ENCODE results near the gene PALM.
"Not testable (repeated sequence)": the region's sequence is repeated elsewhere in the genome, so short reads cannot be mapped to it uniquely, and the experiment has no call there.

The PALM gene

DNA sequence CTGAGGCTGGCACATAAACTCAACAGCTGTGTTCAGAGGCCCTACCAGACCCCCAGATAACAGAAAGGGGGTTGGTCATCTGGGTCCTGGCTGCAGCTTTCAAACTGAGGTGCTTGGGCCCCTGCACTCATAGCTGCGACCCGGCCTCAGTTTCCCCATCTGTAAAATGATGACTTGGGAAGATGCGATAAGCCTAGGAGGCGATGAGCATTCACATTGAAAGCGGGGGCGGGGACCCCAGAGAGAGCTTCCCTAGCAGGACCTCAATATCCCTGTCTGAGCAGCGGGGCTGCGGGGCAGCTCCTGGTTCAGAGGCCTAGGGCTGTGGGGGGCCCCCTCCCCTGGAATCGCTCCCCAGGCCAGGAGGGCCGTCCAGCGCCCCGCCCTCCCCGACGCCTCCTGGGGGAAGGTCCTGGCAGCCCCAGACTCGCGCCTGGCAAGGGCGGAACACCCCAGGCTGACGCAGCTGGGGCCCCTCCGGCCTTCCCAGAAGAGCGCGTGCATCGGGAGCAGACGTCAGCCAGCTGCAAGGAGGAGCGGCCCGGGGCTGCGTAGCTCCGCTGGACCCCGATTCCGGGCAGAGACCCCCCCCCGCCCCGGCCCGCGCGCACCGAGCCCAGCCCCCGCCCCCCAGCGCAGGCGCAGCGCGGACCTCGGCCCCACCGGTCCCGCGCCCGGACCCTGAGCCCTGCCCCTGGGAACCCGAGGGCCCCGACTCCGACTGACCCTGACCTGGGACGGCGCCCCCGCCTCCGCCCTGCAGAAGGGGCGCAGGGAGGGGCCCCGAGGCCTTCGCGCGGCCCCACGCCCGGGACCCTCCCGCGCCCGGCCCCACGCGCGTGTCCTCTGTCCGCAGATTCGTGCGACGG lies 29.1 kb upstream of the PALM start:
- DNase-seq, result peak; percentile 68

DNA sequence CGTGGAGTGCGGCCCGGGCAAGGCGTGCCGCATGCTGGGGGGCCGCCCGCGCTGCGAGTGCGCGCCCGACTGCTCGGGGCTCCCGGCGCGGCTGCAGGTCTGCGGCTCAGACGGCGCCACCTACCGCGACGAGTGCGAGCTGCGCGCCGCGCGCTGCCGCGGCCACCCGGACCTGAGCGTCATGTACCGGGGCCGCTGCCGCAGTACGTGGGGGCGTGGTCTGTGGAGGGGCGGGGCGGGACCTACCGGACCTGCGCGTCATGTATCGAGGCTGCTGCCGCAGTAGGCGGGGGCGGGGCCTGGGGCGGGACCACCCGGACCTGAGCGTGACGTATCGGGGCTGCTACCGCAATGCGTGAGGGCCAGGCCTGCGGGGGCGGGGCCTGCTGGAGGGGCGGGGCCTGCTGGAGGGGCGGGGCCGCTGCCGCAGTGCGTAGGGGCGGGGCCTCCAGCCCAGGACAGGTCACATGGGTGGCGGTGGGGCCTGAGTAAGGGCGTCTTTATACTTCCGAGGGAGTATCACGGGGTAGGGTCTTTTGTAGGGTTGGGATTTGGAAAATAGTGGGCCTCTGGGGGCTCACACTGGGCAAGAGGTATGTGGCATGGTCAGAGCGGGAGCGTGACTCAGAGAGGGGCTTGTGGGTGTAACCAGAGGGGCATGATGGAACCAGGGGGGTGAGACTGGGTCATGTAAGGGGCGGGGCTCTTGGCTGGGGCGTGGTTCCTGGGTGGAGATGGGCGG lies 28.3 kb upstream of the PALM start:
- peak; percentile 100 for DNase-seq

DNA sequence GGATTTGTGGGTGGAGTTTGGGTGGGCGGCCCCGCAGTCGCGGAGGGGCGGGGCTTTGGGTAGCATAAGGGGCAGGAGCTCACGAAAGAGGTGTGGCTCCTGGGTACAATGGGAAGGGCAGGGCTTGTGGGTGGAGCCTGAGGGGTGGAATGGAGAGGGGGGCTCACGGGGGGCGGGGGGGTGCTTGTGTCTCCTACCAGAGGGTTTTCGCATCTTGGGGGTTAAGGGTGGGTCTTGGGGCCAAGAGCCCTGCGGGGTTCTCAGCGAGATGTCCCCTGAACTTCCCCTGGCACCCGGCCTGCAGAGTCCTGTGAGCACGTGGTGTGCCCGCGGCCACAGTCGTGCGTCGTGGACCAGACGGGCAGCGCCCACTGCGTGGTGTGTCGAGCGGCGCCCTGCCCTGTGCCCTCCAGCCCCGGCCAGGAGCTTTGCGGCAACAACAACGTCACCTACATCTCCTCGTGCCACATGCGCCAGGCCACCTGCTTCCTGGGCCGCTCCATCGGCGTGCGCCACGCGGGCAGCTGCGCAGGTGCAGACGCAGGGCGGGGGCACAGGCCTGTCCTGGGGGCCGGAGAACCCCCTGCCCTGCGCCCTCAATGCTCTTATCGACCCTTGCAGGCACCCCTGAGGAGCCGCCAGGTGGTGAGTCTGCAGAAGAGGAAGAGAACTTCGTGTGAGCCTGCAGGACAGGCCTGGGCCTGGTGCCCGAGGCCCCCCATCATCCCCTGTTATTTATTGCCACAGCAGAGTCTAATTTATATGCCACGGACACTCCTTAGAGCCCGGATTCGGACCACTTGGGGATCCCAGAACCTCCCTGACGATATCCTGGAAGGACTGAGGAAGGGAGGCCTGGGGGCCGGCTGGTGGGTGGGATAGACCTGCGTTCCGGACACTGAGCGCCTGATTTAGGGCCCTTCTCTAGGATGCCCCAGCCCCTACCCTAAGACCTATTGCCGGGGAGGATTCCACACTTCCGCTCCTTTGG lies 27.4 kb upstream of the PALM start:
- peak; percentile 94 for DNase-seq

DNA sequence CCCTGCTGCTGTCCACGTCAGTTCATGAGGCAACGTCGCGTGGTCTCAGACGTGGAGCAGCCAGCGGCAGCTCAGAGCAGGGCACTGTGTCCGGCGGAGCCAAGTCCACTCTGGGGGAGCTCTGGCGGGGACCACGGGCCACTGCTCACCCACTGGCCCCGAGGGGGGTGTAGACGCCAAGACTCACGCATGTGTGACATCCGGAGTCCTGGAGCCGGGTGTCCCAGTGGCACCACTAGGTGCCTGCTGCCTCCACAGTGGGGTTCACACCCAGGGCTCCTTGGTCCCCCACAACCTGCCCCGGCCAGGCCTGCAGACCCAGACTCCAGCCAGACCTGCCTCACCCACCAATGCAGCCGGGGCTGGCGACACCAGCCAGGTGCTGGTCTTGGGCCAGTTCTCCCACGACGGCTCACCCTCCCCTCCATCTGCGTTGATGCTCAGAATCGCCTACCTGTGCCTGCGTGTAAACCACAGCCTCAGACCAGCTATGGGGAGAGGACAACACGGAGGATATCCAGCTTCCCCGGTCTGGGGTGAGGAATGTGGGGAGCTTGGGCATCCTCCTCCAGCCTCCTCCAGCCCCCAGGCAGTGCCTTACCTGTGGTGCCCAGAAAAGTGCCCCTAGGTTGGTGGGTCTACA lies 25.9 kb upstream of the PALM start:
- DNase-seq, result no peak

DNA sequence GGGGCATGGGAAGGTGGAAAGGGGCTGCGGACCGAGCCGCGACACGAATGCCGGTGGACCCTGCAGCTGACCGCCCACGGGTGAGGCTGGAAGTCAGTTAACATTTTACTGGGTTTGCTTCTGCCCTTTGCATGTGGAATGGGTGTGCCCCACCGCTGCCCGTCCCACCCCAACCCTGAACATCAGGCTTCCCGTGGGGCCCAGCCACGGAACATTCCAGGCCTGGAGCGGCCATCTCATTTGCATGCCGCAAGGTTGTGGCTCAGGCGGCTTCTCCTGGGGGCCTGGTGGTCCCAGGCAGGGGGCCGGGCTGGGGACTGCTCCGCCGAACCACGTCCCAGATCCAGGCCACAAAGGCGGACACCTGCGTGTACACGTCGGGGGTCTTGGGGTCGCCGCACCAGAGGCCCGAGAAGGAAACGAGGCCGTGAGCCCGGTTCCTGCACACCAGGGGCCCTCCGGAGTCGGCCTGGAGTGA lies 23.2 kb upstream of the PALM start:
- no peak for DNase-seq

DNA sequence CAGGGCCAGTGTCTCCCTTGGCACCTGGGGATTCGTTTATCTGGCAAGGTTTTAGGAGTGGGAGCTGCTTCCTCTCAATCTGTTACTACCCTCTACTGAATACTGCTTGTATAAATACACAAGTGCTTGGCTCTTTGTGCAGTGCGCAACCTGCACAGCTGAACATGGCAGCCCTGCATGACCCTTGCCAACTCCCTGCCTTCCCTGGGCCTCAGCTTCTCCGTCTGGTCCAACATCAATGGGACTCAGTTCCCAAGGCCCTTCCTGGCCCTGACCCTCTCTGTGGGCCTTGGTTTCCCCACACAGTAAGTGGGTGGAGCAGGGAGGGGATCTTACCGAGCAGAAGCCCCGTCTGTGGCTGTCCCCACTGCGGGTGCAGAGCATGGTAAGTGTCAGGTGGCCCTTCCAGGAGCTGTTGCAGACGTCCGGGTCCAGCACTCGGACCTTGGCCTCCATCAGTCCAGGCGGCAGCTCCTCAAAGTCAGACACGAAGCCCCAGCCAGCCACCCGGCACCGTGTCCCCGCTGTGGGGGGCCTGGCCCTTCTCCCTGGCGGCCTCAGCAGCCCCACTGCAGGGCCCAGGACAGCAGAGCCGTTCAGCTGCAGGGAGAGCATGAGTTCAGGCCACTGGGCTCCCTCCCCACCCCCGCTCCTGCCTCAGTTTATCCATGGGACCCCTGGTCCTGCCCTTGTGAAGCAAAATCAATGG lies 22.0 kb upstream of the PALM start:
- DNase-seq, result no peak

DNA sequence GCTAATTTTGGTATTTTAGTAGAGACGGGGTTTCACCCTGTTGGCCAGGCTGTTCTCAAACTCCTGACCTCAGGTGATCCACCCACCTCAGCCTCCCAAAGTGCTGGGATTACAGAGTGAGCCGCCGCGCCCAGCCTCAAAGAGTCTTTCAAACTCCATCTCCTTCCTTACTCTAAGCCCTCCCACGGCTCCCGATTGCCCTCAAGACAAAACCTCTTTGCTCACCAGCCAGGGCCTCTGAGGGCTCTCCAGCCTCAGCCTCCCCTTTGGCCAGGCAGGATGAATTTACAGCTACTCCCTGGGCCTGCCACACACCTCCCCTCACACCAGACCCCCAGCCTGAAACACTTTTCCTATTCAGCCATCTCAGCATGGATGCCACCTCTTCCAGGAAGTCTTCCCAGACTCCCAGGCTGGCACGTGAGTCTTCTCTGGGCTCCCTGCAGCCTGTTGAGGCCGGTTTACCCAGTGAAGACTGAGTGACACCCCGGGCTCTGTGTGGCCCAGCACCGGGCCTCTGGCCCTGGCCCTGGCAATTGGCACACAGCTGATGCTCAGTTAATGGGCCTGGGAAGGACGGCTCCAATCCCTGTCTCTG lies 21.1 kb upstream of the PALM start:
- DNase-seq, result no peak

DNA sequence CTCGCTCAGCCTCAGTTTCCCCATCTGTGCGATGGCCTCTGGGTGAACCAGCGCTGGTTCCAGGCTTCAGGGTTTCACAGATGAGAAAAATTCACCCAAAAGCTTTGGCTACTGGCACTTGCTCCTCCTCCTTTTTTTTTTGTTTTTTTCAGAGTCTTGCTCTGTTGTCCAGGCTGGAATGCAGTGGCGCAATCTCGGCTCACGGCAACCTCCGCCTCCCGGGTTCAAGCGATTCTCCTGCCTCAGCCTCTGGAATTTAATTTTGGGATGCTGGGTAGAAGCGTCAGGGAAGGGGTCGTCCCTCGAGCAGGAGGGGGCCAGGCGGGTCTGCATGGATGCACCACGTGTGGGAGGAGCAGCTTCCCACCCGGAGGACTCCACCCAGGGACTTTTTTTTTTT lies 20.5 kb upstream of the PALM start:
- no peak for DNase-seq

DNA sequence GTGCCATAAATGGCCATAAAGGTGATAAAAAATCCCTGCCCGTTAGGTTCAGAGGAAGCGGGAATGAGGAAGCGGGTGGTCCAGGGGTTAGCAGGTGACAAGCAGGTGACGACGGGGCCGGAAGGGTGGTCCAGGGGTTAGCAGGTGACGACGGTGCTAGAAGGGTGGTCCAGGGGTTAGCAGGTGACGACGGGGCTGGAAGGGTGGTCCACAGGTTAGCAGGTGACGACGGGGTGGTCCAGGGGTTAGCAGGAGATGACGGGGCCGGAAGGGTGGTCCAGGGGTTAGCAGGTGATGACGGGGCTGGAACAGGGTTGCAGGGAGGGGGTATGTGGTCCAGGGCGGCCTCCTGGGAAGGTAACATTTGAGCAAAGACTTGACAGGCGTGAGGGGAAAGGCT lies 19.7 kb upstream of the PALM start:
- no peak for DNase-seq

DNA sequence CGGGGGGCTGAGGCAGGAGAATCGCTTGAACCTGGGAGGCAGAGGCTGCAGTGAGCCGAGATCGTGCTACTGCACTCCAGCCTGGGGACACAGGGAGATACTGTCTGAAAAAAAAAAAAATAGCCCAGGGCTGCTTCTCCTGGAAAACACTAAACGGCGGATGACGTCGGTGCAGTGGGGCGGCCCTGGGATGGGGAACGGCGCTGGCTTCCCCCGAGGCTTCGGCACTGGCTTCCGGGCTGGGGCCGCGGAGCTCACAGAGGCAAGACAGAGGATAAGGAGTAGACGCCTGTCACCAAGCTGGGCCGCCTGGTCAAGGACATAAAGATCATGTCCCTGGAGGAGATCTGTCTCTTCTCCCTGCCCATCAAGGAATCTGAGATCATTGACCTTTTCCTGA lies 18.5 kb upstream of the PALM start:
- no peak for DNase-seq

DNA sequence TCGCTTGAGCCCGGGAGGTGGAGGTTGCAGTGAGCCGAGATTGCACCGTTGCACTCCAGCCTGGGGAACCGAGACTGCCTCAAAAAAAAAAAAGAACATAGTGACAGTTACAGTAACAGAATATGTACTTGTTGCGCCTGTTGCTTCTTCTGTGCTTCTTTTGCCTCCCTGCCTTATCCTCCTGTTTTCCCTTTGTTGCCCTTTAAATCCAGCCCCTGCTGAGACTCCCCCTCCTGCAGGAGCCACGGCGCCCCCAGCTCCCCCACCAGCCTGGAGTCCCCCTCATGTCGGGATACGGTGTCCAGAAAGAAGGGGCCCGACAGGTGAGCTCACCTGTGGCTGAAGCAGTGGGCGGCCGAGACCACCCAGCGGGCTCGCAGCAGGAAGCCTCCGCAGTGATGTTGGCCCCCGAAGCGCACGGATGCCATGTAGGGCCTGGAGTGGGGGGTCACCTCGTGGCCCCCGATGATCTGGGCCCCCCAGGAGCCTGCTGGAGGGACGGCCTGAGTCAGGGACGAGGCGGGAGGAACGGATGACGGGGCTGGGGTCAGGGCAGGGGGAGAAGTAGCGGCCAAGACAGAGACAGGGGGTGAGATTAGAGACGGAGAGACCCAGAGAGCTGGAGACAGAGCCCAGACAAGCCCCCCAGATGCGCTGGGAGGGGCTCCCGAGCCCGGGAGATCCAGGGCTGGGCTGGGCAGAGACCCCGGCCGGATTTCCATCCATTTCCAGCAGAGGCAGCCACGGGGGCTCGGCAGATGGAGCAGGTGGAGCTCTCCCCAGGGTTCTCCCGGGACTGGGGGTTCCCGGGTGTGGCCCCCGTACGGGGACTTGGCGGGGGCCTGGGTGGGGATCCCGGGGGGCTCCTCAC lies 14.0 kb upstream of the PALM start:
- DNase-seq, result no peak

DNA sequence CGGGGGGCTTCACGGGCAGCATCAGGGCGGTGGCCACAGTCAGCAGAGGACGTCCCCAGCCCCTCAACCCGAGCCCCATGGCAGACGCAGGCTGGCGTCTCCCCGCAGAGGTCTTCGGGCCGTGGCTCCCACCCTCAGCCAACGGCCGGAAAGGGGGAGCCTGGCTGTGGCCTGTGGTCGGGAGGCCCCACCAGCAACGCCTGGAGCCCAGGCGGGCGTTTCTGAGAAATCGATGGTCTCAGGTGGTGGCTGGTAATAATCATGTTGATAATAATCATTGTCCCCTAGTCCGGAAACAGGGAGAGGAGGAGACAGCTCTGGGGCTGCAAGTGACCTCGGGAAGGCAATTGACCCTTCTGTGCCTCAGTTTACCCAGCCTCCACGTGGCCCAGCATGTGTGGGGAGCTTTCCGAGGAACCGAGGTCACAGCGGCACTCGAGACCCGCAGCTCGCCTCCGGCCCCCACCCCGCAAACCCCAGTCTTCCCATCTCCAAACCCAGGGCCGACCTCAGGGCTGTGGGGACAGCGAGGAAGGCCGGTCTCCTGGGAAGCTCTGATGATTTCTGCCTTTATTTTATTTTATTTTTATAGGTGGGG lies 13.3 kb upstream of the PALM start, which contains the start of gene PRSS57:
Gene PRSS57, minus strand, starts transcription at position 101 of the 598 bp plus-strand sequence. Its CDS starts 22 bp downstream, at position 79.
- DNase-seq, result no peak

DNA sequence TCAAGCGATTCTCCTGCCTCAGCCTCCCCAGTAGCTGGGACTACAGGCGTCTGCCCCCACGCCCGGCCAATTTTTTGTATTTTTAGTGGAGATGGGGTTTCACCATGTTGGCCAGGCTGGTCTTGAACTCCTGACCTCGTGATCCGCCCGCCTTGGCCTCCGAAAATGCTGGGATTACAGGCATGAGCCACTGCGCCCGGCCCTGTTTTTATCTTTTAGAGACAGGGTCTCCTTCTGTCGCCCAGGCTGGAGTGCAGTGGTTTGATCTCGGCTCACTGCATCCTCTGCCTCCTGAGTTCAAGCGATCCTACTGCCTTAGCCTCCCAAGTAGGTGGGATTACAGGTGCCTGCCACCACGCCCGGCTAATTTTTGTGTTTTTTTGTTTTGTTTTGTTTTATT lies 10.2 kb upstream of the PALM start:
- DNase-seq, result not testable (repeated sequence)

DNA sequence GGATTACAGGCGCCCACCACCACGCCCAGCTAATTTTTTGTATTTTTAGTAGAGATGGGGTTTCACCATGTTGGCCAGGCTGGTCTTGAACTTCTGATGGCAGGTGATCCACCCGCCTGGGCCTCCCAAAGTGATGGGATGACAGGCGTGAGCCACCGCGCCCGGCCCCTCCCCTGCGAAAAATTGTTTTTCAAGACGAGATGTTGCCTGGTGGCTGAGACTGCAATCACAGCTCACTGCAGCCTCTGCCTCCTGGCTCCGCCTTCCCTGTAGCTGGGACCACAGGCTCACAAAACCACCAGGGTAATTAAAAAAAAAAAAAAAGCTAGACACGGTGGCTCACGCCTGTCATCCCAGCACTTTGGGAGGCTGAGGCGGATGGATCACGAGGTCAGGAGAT lies 8.8 kb upstream of the PALM start:
- DNase-seq, result not testable (repeated sequence)

DNA sequence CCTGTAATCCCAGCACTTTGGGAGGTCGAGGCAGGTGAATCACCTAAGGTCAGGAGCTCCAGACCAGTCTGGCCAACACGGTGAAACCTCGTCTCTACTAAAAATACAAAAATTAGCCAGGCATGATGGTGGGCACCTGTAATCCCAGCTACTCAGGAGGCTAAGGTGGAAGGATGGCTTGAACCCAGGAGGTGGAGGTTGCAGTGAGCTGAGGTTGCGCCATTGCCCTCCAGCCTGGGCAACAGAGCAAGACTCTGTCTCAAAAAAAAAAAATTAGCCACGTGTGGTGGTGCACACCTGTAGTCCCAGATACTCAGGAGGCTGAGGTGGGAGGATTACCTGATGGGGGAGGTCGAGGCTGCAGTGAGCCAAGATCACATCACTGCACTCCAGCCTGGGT lies 5.9 kb upstream of the PALM start:
- not testable (repeated sequence) for DNase-seq

DNA sequence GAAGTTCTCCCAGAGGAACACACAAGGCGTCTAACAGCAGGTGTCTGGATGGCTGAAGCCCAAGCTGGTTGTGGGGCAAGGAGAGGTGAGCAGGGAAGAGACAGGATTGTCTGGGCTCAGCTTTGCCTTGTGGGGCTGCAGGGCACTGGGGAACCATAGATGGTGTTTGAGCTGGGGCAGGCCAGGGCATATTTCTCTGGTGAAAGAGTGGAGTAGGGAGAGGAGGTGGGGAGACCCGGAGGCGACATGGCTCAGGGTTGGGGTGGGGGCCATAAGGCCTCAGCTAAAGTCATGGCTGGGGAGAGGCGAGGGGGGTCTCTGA lies 5.4 kb upstream of the PALM start:
- DNase-seq, result no peak

DNA sequence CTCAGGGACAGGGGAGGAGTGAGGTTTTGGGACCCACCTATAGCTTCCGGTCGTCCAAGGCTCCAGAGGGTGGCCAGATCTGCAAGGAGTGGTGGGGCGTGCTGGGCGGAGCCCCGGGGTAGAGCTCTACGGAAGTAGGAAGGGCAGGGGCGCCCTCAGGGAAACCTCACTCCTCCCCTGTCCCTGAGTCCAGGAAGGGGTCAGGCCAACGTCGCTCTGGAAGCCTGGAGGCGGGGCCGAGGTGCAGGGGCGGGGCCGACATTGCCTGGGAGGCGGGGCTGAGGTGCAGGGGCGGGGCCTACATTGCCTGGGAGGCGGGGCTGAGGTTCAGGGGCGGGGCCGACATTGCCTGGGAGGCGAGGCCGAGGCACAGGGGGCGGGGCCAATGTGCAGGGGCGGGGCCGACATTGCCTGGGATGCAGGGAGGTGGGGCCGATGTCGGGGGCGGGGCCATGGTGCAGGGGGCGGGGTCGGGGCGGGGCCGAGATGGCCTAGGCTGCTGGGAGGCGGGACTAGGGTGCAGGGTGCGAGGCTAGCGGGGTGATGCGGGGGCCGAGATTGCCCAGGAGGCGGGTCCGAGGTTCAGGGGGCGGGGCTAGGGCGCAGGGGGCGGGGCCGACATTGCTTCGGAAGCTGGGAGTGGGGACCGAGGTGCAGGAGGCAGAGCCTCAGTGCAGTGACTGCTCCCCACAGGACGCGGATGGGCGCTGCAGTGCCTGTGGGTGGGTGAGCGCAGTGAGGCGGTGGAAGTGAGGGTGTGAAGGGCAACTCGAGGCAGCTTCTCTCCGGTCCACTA lies 4.9 kb upstream of the PALM start:
- DNase-seq, result peak; percentile 74

DNA sequence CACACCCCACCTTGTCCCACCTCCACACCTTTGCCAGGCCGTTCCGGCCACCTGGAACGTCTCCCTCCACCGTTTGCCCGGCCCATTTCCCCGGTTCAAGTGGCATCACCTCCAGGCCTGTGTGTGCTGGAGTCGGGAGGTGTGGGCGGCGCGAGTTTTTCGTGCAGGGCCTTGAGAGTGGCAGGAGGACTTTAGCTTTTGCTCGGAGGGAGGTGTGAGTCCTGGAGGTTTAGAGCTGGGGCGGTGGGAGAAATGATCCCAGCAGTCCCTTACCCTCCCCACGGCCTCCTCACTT lies 4.3 kb upstream of the PALM start:
- DNase-seq, result no peak

All from stimulated activated CD4-positive, alpha-beta T cell treated with anti-CD3 and anti-CD28 coated beads, Interleukin-15, amount 100 ng/mL, for 24 hours (primary cell).